Cardiac muscle cell (in vitro differentiated cells and primary cell): ENCODE measurements around the gene MYO3B. TPM values are rescaled to one million over a fixed set of nuclear protein-coding genes. Genes with fewer than 3 reads are reported as not detected.

Experiments
- DNase-seq, 2 donors: peaks; one replicate each; pipeline versions ENCODE4 v3.0.0 to v3.0.0-alpha.2; 2010 to 2017; ENCODE audit warnings: low read depth in 1 of 2, low spot score in 1 of 2
- H3K27ac ChIP-seq: fragments of 200-600 bp; sonication (generic); 2 replicates; pipeline ENCODE4 v1.5.1; 2016
- H3K27me3 ChIP-seq: fragments of 200-600 bp; sonication (generic); 2 replicates; pipeline ENCODE4 v1.6.0; 2016; ENCODE audit warnings: control low read depth
- H3K36me3 ChIP-seq: fragments of 200-600 bp; sonication (generic); 2 replicates; pipeline ENCODE4 v1.5.1; 2016; ENCODE audit warnings: control low read depth
- H3K4me1 ChIP-seq: fragments of 200-600 bp; sonication (generic); 2 replicates; pipeline ENCODE4 v1.8.1; 2017; ENCODE audit warnings: low read depth, mild to moderate bottlenecking, mixed run types
- H3K4me3 ChIP-seq: fragments of 200-600 bp; sonication (generic); 2 replicates; pipeline ENCODE4 v1.5.1; 2016; ENCODE audit warnings: mild to moderate bottlenecking
- H3K9me3 ChIP-seq: fragments of 200-600 bp; sonication (generic); 2 replicates; pipeline ENCODE4 v1.5.1; 2017; ENCODE audit warnings: low read depth, mild to moderate bottlenecking, control low read depth
- polyA plus RNA-seq: library from polyadenylated mRNA; unstranded; fragments of >200 nt; fragmentation: Nextera tagmentation; extraction: Ambion mirVana; gene quantifications from 2 replicates; pipeline ENCODE4 v1.2.1, GENCODE V29; 2016
- total RNA-seq: library from RNA; depleted of rRNA; stranded (reverse); fragments of >200 nt; gene quantifications from 2 replicates; pipeline ENCODE4 v1.2.3, GENCODE V29; 2016
- TF ChIP-seq, protein P1 (sequence below): IDR thresholded peaks from 2 replicates; pipeline ENCODE4 v1.5.1; 2012; ENCODE audit warnings: low read depth, mild to moderate bottlenecking, low read length

Gene MYO3B
- total and polyA plus RNA-seq, 2 experiments from 2014 or later: not detected

DNA sequence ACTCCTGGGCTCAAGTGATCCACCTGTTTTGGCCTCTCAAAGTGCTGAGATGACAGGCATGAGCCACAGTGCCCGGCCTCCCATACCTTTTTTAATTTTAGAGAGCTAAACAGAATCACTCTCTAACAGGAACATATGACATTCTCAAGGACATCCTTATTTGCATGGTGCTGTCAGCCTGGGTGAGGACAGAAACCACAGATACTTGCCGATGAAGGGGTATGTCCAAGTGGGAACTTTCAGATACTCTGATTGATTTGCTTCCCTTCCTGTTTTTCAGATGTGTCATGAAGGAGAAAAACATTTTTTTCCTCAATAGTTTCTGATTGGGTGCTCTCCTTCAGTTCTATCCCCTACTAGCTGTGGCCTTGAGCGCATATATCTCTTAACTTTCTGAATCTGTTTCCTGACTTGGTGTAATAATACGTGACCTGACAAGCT lies 49.6 kb downstream of the MYO3B start:
- Histone ChIP-seq H3K9me3 (no peaks in the 10 kb centered on the region), H3K27ac (no peak overlapping the region), H3K4me3 (no peak overlapping the region), H3K27me3 (peaks cover 9% of the 10 kb centered on the region), H3K36me3 (no peaks in the 10 kb centered on the region), H3K4me1 (peaks cover 13% of the 10 kb centered on the region)
- TF ChIP-seq, protein P1, sequence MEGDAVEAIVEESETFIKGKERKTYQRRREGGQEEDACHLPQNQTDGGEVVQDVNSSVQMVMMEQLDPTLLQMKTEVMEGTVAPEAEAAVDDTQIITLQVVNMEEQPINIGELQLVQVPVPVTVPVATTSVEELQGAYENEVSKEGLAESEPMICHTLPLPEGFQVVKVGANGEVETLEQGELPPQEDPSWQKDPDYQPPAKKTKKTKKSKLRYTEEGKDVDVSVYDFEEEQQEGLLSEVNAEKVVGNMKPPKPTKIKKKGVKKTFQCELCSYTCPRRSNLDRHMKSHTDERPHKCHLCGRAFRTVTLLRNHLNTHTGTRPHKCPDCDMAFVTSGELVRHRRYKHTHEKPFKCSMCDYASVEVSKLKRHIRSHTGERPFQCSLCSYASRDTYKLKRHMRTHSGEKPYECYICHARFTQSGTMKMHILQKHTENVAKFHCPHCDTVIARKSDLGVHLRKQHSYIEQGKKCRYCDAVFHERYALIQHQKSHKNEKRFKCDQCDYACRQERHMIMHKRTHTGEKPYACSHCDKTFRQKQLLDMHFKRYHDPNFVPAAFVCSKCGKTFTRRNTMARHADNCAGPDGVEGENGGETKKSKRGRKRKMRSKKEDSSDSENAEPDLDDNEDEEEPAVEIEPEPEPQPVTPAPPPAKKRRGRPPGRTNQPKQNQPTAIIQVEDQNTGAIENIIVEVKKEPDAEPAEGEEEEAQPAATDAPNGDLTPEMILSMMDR: no peak
- DNase-seq: no peak

DNA sequence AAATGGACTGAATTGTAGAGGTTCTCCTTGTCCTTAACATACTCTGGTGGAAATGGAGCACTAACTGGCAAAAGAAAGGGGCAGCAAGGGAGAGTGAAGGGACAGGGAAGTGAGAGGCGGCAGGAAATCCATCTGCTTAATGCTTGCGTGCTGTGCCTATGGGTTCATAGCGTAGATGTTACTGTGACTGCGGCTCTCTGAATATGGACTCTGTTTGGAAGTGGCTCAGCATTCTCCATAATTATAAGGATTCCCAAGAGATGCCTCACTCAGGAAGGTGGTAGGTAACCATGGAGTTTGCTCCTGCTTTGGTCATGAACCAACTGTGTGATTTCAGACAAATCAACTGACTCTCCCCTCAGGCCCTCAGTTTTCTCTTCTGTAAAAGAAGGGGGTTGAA lies 50.0 kb downstream of the MYO3B start:
- no peak for DNase-seq
- Histone ChIP-seq H3K9me3 (no peaks in the 10 kb centered on the region), H3K36me3 (no peaks in the 10 kb centered on the region), H3K27ac (no peak overlapping the region), H3K4me3 (no peak overlapping the region), H3K4me1 (peaks cover 13% of the 10 kb centered on the region), H3K27me3 (peaks cover 9% of the 10 kb centered on the region)
- TF ChIP-seq, protein P1: no peak

DNA sequence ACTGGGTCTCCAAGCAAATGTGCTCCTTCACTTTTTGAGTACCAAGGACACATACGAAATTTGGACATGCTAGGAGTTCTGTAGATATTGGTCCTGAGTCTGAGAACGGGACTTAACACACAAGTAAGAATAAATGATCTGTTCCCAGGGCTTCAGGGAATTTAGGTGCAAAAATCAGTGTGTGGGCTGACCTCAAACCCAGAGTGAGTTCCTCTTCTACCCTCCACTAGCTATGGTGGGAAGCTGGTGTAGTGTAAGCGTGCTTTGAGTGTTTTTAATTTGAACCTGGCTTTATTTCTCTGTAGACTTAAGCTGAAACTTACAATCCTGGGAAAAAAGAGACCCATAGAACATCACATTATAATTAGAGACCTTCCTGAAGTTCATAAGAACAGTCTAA lies 50.5 kb downstream of the MYO3B start:
- Histone ChIP-seq H3K27ac (no peak overlapping the region), H3K4me3 (no peak overlapping the region), H3K9me3 (no peaks in the 10 kb centered on the region), H3K27me3 (peaks cover 9% of the 10 kb centered on the region), H3K36me3 (no peaks in the 10 kb centered on the region), H3K4me1 (peaks cover 13% of the 10 kb centered on the region)
- DNase-seq: no peak
- TF ChIP-seq, protein P1: no peak

DNA sequence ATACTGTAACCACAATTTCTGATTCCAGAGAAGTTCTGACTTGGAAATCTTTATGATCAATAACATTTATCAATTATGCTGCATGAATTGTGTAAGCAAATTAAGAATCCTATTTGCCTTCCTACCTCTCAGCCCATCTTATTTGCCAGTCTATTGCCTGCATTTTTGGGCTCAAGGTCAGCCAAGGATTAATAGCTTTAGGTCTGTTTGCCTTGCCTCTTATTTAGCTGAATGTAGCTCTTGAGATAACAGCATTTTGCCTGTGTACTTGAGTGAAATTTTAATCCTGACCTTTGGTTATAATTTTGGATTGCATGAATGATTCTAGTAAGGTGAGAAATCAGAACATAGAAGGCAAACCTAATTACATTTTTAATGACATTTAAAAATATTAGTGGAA lies 51.2 kb downstream of the MYO3B start:
- Histone ChIP-seq H3K9me3 (no peaks in the 10 kb centered on the region), H3K27me3 (peaks cover 9% of the 10 kb centered on the region), H3K4me1 (peaks cover 13% of the 10 kb centered on the region)

DNA sequence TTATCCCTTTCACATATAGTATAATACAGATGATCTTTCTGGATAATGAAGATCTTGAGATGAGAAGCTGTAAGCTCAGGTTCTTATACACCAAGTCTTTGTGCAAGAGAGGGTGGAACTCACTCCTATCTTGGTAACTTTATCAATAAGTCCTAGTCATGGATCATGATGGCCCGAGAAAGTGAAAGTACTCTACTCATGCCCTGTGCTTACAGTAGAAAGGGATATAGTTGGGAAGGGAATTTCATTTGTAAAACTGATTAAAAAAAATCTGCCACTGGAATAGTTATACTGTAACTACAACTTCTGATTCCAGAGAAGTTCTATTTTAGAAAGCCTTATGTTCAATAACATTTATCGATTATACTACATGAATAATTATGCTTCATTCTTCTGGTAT lies 51.8 kb downstream of the MYO3B start:
- DNase-seq: no peak

More for the DNA sequence above, 51.2 kb downstream of the MYO3B start:
- H3K4me3 ChIP-seq: no peak overlapping the region
- peak in 1 of 2 donors; percentile 49 for DNase-seq
- no peaks in the 10 kb centered on the region for H3K36me3 ChIP-seq
- TF ChIP-seq, protein P1: no peak
- H3K27ac ChIP-seq: no peak overlapping the region

More for the DNA sequence above, 51.8 kb downstream of the MYO3B start:
- TF ChIP-seq, protein P1: no peak
- H3K4me3 ChIP-seq: no peak overlapping the region
- H3K9me3 ChIP-seq: no peaks in the 10 kb centered on the region
- peaks cover 13% of the 10 kb centered on the region for H3K4me1 ChIP-seq
- peaks cover 14% of the 10 kb centered on the region for H3K27me3 ChIP-seq
- H3K36me3 ChIP-seq: no peaks in the 10 kb centered on the region
- H3K27ac ChIP-seq: no peak overlapping the region
